C4-2B (cell line): ENCODE data around the gene CRHBP.

Experiments
- CTCF ChIP-seq: fragments of 450-650 bp; conservative IDR thresholded peaks from 2 replicates; pipeline ENCODE4 v1.5.1; 2017; ENCODE audit warnings: mild to moderate bottlenecking
- ZFX ChIP-seq: fragments of 450-650 bp; IDR thresholded peaks from 2 replicates; pipeline ENCODE4 v1.6.1; 2017

- TF ChIP-seq CTCF (no peak), ZFX (no peak)
These were observed 59.8 kb downstream of the CRHBP start for GRCh38 chr5:77012601-77013000.
